Globus pallidus (tissue), 1 donor: ENCODE results near the gene LMOD1.
"Not testable (repeated sequence)": the region's sequence is repeated elsewhere in the genome, so short reads cannot be mapped to it uniquely, and the experiment has no call there.

Experiments used
- DNase-seq: peaks from one replicate; pipeline ENCODE4 v3.0.0-alpha.2; 2015; ENCODE audit warnings: low spot score

LMOD1 gene

GRCh38 chr1:201947697-201948008 lies 1.3 kb upstream of the LMOD1 start:
- DNase-seq: no peak

GRCh38 chr1:201945863-201946223 lies 505 bp downstream of the LMOD1 start:
- DNase-seq: no peak

- no peak for DNase-seq
Observed at GRCh38 chr1:201945157-201945556, 1.2 kb downstream of the LMOD1 start.

GRCh38 chr1:201944639-201945038 lies 1.7 kb downstream of the LMOD1 start:
- no peak for DNase-seq

- no peak for DNase-seq
Observed at GRCh38 chr1:201944002-201944401, 2.3 kb downstream of the LMOD1 start.

- no peak for DNase-seq
Observed at GRCh38 chr1:201942129-201942495, 4.2 kb downstream of the LMOD1 start.

GRCh38 chr1:201941420-201942128 lies 4.8 kb downstream of the LMOD1 start:
- DNase-seq: no peak

- DNase-seq: not testable (repeated sequence)
Observed at GRCh38 chr1:201940316-201940715, 6.0 kb downstream of the LMOD1 start.

GRCh38 chr1:201939574-201939973 lies 6.8 kb downstream of the LMOD1 start:
- DNase-seq: no peak

GRCh38 chr1:201939148-201939547 lies 7.2 kb downstream of the LMOD1 start:
- no peak for DNase-seq

GRCh38 chr1:201938440-201939035 lies 7.8 kb downstream of the LMOD1 start:
- no peak for DNase-seq

- DNase-seq: no peak
Observed at GRCh38 chr1:201937624-201938213, 8.6 kb downstream of the LMOD1 start.

GRCh38 chr1:201933840-201934430 lies 12.4 kb downstream of the LMOD1 start:
- no peak for DNase-seq

GRCh38 chr1:201930803-201931202 lies 15.5 kb downstream of the LMOD1 start:
- DNase-seq: no peak

- DNase-seq: no peak
Observed at GRCh38 chr1:201930137-201930536, 16.2 kb downstream of the LMOD1 start.

GRCh38 chr1:201928266-201928665 lies 18.1 kb downstream of the LMOD1 start:
- DNase-seq: no peak

- DNase-seq: no peak
Observed at GRCh38 chr1:201925981-201926645, 20.2 kb downstream of the LMOD1 start.

GRCh38 chr1:201925301-201925567 lies 21.1 kb downstream of the LMOD1 start:
- DNase-seq: no peak

GRCh38 chr1:201921952-201922558 lies 24.3 kb downstream of the LMOD1 start:
- DNase-seq: no peak

- DNase-seq: no peak
Observed at GRCh38 chr1:201918343-201918742, 28.0 kb downstream of the LMOD1 start.

- DNase-seq: no peak
Observed at GRCh38 chr1:201917362-201918033, 28.9 kb downstream of the LMOD1 start.

GRCh38 chr1:201916649-201917249 lies 29.6 kb downstream of the LMOD1 start:
- DNase-seq: no peak
